ENCODE data around the gene ITGB4. TPM values are rescaled to one million over a fixed set of nuclear protein-coding genes. Genes with fewer than 3 reads are reported as not detected.

ITGB4 gene
- total and polyA plus RNA-seq, 10 of the 15 experiments (the other 5 are each of a cell fraction or from before 2014, with no cell fraction given): 0.06 to 1.6 (median 0.27) TPM; not detected in 2

DNA sequence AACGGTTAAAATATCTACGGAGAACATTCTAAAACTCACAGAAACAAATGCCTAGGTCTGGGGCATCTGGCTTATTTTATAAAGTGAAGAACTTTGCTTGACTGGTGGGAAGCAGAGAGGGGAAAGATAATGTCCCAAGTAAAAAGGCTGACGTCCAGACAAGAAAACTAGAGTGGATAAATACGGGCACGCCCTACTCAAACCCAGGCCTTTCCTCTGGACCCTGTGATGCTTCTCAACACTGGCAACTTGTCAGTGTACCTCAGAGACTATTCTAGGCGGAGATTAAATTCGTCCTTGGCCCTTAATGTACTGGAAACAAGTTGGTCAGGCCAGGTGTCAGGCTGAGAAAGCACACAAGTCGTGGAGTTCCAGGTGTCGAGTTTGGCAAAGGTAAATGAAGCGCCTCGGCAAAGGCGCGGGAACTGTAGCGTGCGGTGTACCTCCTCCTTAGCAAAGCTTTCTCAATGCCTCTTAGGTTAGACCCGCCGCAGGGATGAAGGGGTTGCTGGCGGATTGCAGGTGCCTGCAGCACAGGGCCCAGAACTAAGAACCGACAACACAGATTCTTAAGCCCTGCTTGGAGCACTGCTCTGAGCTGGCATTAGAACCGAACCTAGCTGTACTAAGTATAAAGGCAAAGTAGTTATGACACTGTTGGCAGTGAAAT, 62.7 kb downstream of the ITGB4 start (continued):
- TF ChIP-seq, protein P1, sequence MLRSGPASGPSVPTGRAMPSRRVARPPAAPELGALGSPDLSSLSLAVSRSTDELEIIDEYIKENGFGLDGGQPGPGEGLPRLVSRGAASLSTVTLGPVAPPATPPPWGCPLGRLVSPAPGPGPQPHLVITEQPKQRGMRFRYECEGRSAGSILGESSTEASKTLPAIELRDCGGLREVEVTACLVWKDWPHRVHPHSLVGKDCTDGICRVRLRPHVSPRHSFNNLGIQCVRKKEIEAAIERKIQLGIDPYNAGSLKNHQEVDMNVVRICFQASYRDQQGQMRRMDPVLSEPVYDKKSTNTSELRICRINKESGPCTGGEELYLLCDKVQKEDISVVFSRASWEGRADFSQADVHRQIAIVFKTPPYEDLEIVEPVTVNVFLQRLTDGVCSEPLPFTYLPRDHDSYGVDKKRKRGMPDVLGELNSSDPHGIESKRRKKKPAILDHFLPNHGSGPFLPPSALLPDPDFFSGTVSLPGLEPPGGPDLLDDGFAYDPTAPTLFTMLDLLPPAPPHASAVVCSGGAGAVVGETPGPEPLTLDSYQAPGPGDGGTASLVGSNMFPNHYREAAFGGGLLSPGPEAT (IDR thresholded peaks at IDR 0.05; ENCODE audit: low read depth): peak; percentile 63; the same call in 1 of the 2 replicates
- TF ChIP-seq ZNF207 (IDR thresholded peaks at IDR 0.05; ENCODE audit: borderline replicate concordance): no peak
- TF ChIP-seq SP1 (IDR thresholded peaks at IDR 0.05; ENCODE audit: low read depth, low read length): no peak
- TF ChIP-seq, protein P2, sequence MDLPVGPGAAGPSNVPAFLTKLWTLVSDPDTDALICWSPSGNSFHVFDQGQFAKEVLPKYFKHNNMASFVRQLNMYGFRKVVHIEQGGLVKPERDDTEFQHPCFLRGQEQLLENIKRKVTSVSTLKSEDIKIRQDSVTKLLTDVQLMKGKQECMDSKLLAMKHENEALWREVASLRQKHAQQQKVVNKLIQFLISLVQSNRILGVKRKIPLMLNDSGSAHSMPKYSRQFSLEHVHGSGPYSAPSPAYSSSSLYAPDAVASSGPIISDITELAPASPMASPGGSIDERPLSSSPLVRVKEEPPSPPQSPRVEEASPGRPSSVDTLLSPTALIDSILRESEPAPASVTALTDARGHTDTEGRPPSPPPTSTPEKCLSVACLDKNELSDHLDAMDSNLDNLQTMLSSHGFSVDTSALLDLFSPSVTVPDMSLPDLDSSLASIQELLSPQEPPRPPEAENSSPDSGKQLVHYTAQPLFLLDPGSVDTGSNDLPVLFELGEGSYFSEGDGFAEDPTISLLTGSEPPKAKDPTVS (IDR thresholded peaks at IDR 0.05; ENCODE audit: low read depth, low read length): no peak
- TF ChIP-seq, protein P3, sequence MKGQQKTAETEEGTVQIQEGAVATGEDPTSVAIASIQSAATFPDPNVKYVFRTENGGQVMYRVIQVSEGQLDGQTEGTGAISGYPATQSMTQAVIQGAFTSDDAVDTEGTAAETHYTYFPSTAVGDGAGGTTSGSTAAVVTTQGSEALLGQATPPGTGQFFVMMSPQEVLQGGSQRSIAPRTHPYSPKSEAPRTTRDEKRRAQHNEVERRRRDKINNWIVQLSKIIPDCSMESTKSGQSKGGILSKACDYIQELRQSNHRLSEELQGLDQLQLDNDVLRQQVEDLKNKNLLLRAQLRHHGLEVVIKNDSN (IDR thresholded peaks at IDR 0.05; ENCODE audit: borderline replicate concordance, extremely low read length, insufficient read depth, low read depth, low read length): no peak
- TF ChIP-seq, protein P4, sequence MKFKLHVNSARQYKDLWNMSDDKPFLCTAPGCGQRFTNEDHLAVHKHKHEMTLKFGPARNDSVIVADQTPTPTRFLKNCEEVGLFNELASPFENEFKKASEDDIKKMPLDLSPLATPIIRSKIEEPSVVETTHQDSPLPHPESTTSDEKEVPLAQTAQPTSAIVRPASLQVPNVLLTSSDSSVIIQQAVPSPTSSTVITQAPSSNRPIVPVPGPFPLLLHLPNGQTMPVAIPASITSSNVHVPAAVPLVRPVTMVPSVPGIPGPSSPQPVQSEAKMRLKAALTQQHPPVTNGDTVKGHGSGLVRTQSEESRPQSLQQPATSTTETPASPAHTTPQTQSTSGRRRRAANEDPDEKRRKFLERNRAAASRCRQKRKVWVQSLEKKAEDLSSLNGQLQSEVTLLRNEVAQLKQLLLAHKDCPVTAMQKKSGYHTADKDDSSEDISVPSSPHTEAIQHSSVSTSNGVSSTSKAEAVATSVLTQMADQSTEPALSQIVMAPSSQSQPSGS (IDR thresholded peaks at IDR 0.05; ENCODE audit: low read length): no peak
- no peak for TF ChIP-seq ZZZ3 (IDR thresholded peaks at IDR 0.05; ENCODE audit: control insufficient read depth, insufficient read length, low read depth)
- no peak for TF ChIP-seq YY1 (IDR thresholded peaks at IDR 0.05; ENCODE audit: low read depth, low read length)
- TF ChIP-seq SREBF1 (IDR thresholded peaks at IDR 0.05; ENCODE audit: low read length): no peak
- no peak for TF ChIP-seq ATF7 (IDR thresholded peaks at IDR 0.05; ENCODE audit: low read depth)
- TF ChIP-seq NRF1 (conservative IDR thresholded peaks at IDR 0.05; ENCODE audit: low read depth, low read length): no peak
- TF ChIP-seq RELA (IDR thresholded peaks at IDR 0.05; ENCODE audit: borderline replicate concordance, partially characterized antibody): no peak
- no peak for TF ChIP-seq STAT1 (conservative IDR thresholded peaks at IDR 0.05)
- no peak for TF ChIP-seq HDAC2 (IDR thresholded peaks at IDR 0.05)
- TF ChIP-seq, protein P5, sequence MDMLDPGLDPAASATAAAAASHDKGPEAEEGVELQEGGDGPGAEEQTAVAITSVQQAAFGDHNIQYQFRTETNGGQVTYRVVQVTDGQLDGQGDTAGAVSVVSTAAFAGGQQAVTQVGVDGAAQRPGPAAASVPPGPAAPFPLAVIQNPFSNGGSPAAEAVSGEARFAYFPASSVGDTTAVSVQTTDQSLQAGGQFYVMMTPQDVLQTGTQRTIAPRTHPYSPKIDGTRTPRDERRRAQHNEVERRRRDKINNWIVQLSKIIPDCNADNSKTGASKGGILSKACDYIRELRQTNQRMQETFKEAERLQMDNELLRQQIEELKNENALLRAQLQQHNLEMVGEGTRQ (IDR thresholded peaks at IDR 0.05; ENCODE audit: borderline replicate concordance, low read depth, low read length): no peak
- TF ChIP-seq, protein P6, sequence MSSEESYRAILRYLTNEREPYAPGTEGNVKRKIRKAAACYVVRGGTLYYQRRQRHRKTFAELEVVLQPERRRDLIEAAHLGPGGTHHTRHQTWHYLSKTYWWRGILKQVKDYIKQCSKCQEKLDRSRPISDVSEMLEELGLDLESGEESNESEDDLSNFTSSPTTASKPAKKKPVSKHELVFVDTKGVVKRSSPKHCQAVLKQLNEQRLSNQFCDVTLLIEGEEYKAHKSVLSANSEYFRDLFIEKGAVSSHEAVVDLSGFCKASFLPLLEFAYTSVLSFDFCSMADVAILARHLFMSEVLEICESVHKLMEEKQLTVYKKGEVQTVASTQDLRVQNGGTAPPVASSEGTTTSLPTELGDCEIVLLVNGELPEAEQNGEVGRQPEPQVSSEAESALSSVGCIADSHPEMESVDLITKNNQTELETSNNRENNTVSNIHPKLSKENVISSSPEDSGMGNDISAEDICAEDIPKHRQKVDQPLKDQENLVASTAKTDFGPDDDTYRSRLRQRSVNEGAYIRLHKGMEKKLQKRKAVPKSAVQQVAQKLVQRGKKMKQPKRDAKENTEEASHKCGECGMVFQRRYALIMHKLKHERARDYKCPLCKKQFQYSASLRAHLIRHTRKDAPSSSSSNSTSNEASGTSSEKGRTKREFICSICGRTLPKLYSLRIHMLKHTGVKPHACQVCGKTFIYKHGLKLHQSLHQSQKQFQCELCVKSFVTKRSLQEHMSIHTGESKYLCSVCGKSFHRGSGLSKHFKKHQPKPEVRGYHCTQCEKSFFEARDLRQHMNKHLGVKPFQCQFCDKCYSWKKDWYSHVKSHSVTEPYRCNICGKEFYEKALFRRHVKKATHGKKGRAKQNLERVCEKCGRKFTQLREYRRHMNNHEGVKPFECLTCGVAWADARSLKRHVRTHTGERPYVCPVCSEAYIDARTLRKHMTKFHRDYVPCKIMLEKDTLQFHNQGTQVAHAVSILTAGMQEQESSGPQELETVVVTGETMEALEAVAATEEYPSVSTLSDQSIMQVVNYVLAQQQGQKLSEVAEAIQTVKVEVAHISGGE (CRISPR knock-in tag; IDR thresholded peaks at IDR 0.05): no peak
- TF ChIP-seq CREB1 (IDR thresholded peaks at IDR 0.05; ENCODE audit: low read depth): no peak
- 0 out of 2 replicates have a peak, but pooled peaks have one; percentile 28 for TF ChIP-seq PAX8 (IDR thresholded peaks at IDR 0.05)
- TF ChIP-seq, protein P7, sequence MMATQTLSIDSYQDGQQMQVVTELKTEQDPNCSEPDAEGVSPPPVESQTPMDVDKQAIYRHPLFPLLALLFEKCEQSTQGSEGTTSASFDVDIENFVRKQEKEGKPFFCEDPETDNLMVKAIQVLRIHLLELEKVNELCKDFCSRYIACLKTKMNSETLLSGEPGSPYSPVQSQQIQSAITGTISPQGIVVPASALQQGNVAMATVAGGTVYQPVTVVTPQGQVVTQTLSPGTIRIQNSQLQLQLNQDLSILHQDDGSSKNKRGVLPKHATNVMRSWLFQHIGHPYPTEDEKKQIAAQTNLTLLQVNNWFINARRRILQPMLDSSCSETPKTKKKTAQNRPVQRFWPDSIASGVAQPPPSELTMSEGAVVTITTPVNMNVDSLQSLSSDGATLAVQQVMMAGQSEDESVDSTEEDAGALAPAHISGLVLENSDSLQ (IDR thresholded peaks at IDR 0.05): no peak
